Lower leg skin (tissue), 4 donors: ENCODE results near the gene KCNQ2. TPM values are rescaled to one million over a fixed set of nuclear protein-coding genes. Genes with fewer than 3 reads are reported as not detected.

Experiments used
- DNase-seq, 2 donors: peaks; one replicate each; pipeline ENCODE4 v3.0.0-alpha.2; 2019; ENCODE audit warnings: low spot score in 2 of 2
- H3K4me3 ChIP-seq: fragments of 200-600 bp; sonication (generic); 2 replicates; pipeline ENCODE4 v1.5.1; 2017; ENCODE audit warnings: mild to moderate bottlenecking, low read depth; ENCODE audit not compliant: poor library complexity, severe bottlenecking
- POLR2A ChIP-seq, 2 donors: fragments of 450-650 bp; IDR thresholded peaks; one replicate each; pipeline ENCODE4 v1.6.1; 2016 to 2017; ENCODE audit warnings: antibody characterized with exemption in 2 of 2, mild to moderate bottlenecking in 1 of 2, moderate library complexity in 1 of 2
- WGBS, 2 donors: methylation state at CpG; one replicate each; pipeline ENCODE4 v1.1.5; 2018; 5-methylcytosine and 5-hydroxymethylcytosine counted together
- intact Hi-C: fragments of 100-400 bp; cut with DNase I; formaldehyde crosslinking; loops from one replicate; pipeline ENCODE4 v1.15.0; 2023; ENCODE audit warnings: low total_unique reads
- total RNA-seq, 4 donors: library from RNA; depleted of rRNA; stranded (reverse); fragments of >200 nt; gene quantifications; one replicate each; pipeline ENCODE4 v1.1.0, GENCODE V29; 2016
- TF ChIP-seq, protein P1 (sequence below), 3 donors: fragments of 450-650 bp; IDR thresholded peaks; one replicate each; pipeline ENCODE4 v1.5.1; 2016; ENCODE audit warnings: antibody characterized with exemption in 3 of 3, mild to moderate bottlenecking in 3 of 3, moderate library complexity in 2 of 3

Gene KCNQ2
- total RNA-seq, 4 donors from 2014 or later = not detected

DNA sequence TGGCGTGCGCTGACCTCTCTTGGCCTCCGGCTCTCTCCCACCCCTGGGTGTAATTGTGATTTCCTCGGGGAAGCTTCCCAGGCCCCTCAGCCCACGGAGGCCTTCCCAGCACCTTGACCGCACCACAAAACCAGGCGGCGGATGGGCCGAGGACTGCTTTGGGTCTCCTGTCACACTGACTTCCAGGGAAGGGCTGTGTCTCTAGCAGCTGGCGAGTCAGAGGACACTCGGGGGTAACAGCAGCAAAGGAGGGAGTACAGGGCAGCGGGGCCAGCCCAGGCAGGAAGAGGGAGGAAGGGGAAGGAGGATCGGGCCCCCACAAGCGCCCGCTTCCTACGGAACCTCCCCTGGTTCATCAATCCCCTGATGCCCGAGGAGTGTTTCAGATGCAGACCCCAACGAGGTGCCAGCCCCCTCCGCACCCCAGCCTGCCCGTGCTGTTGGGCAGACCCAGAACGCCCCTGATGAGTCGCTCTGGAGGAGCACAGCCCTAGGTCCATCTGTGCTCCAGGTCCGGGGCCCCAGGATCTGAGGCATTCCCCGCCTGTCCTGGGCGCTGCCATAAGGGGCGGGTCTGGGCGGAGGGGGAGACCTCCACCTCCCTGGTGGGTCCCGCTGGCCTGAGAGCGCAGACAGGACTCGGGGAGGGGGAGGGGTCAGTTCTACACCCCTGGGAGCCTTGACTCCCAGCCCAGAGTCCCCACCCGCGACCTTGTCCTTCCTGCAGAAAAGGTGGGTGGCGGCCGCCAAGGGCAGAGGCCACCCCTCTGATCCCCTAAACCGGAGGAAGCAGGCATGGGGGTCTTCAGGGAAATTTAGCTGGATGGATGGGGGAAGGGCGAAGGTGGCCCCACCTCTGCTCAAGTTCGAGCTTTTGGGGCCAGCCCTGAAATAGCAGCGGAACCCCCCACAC lies 112.3 kb downstream of the KCNQ2 start:
- 33 to 34% methylated on average over 31 to 37 of the region's 38 CpGs for WGBS, 2 donors
- intact Hi-C loops = no loop called here
- TF ChIP-seq, protein P1, sequence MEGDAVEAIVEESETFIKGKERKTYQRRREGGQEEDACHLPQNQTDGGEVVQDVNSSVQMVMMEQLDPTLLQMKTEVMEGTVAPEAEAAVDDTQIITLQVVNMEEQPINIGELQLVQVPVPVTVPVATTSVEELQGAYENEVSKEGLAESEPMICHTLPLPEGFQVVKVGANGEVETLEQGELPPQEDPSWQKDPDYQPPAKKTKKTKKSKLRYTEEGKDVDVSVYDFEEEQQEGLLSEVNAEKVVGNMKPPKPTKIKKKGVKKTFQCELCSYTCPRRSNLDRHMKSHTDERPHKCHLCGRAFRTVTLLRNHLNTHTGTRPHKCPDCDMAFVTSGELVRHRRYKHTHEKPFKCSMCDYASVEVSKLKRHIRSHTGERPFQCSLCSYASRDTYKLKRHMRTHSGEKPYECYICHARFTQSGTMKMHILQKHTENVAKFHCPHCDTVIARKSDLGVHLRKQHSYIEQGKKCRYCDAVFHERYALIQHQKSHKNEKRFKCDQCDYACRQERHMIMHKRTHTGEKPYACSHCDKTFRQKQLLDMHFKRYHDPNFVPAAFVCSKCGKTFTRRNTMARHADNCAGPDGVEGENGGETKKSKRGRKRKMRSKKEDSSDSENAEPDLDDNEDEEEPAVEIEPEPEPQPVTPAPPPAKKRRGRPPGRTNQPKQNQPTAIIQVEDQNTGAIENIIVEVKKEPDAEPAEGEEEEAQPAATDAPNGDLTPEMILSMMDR (IDR thresholded peaks at IDR 0.05) = no peak
- TF ChIP-seq POLR2A (IDR thresholded peaks at IDR 0.05) = no peak
- H3K4me3 ChIP-seq = no peak overlapping the region
- no peak for DNase-seq

DNA sequence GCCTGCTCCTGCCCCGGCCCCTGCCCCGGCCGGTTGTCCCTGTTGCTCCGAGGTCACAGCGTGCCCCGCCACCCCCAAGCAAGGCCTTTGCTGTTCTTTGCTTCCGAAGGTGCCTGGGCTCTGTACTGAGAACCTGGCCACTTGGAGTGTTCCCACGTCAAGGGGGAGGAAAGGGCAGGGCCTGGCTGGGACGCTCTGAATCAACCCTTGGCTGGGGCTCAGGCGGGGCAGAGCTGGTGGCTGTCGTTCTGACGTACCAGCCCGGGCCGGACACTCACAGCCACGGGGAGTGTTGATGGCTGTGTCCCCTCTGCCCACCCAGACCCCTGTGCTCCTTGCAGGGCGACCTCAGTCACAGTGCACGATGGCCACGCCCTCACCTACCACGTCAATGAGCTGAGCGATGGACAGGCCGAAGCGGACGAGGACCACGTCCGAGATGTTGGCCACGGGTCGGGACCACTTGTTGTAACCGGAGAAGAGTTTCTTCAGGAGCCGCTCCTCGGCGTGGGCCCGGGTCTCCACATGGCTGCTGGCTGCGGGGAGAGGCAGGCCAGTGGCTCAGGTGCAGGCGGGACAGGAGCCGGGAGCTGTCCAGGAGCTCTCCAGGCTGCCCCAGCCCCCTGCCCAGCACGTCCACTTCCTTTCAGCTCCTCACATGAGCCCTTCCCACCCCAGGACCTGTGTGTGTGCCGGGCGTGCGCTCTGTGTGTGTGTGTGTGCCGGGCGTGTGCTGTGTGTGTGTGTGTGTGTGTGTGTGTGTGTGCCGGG lies 113.1 kb downstream of the KCNQ2 start:
- intact Hi-C loops = no loop called here
- no peak for DNase-seq
- no peak for TF ChIP-seq POLR2A (IDR thresholded peaks at IDR 0.05)
- TF ChIP-seq, protein P1 (IDR thresholded peaks at IDR 0.05) = no peak
- no peak overlapping the region for H3K4me3 ChIP-seq
- WGBS, 2 donors = 85 to 87% methylated on average over 35 to 42 of the region's 42 CpGs

DNA sequence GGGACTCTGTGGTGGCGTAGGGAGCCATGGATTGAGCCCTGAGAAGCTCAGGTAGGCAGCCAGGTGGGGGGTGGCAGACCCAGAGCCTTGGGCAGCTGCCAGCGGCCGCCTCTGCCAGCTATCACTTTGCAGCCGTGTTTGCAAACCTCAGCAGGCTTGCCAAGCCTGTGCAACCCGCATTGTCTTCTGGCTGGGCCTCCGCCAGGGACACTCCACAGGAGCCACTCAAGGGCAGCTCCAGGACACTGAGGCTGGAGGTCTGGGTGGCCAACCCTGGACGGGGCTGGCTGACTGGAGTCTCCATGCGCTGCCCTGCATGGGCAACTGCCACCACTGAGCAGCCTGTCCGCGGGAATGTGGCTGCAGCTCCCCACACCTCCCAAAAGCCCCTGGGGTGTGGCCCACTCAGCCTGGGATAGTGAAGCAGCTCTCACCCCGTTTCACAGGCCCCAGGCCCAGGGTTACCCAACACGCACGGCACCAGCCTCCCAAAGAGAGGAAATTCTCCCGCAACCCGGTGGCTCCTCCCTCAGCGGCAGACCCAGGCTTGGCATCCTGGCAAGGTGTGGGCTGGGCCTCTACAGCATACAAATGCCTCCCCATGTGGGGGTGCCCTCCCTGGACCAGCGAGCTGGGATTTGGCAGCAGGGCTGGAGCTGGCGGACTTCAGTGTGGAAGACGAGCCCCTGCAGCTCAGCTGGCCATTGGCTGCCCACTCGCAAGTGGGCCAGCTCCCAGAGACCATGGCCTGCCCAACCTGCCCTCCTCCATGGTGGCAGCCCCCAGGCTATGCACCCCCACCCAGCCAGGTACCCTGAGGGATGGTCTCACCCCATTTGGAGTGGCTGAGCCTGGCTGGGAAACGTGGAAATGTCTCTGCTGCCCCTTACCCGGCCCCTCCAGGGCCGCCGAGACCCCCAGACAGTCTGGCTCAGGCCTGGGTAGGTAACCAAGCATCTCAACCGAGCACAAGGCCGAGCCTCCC lies 114.2 kb downstream of the KCNQ2 start:
- no peak for DNase-seq
- WGBS, 2 donors = 22 to 55% methylated on average over 4 to 26 of the region's 26 CpGs
- intact Hi-C loops = no loop called here
- no peak overlapping the region for H3K4me3 ChIP-seq
- TF ChIP-seq, protein P1 (IDR thresholded peaks at IDR 0.05) = no peak
- TF ChIP-seq POLR2A (IDR thresholded peaks at IDR 0.05) = no peak

DNA sequence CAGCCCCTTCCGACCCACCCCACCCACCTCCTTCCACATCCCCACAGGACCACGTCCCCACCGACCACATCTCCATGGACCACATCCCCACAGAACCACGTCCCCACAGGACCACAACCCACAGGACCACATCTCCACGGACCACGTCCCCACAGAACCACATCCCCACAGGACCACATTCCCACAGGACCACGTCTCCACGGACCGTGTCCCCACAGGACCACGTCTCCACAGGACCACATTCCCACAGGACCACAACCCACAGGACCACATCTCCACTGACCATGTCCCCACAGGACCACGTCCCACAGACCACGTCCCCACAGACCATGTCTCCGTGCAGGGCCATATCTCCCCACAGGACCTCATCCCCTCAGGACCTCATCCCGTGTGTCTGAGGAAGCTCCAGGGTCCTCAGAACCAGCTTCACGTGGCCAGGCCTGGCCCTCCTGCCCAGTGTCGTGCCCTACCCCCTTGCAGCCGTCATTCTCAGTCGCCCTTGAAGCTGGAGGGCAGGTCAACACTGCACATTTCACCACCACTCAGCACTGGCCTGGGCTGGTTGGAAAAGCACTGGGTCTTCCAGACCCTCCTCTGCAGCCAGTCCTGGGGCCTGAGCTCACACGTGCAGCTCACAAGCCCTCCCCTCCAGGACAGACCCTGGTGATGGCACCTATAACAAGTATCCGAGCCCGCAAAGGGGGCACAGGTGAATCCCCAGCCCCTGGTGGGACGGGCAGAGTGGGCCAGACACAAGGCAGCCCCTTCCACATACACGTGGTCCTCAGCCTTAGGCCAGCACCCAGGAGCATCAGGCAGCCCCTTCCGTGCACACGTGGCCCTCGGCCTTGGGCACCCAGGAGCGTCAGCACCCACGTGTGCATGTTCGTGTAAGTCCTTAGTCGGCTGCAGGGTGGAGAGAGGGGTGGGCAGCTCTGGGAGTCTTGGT lies 115.2 kb downstream of the KCNQ2 start:
- DNase-seq = no peak
- TF ChIP-seq, protein P1 (IDR thresholded peaks at IDR 0.05) = no peak
- TF ChIP-seq POLR2A (IDR thresholded peaks at IDR 0.05) = no peak
- 60 to 71% methylated on average over 26 to 29 of the region's 30 CpGs for WGBS, 2 donors
- intact Hi-C loops = no loop called here
- H3K4me3 ChIP-seq = no peak overlapping the region
